M059J (cell line): ENCODE data around the gene FKTN. TPM values are rescaled to one million over a fixed set of nuclear protein-coding genes. Genes with fewer than 3 reads are reported as not detected.
"Not testable (repeated sequence)": the region's sequence is repeated elsewhere in the genome, so short reads cannot be mapped to it uniquely, and the experiment has no call there.

Experiments used
- DNase-seq: peaks from one replicate; pipeline ENCODE4 v3.0.0-alpha.2; 2012; ENCODE audit warnings: low read depth
- total RNA-seq: library from RNA; depleted of rRNA; stranded (reverse); fragments of >200 nt; shearing (Covaris generic); gene quantifications from 2 replicates; pipeline ENCODE4 v1.2.3, GENCODE V29; 2014; rRNA removed

FKTN gene
- total RNA-seq, result 15.6 and 20.1 TPM in 2 replicates

- DNase-seq, result peak; percentile 87
Observed at GRCh38 chr9:105557804-105558610, at the start of gene FKTN. Gene FKTN, plus strand, starts transcription at chr9:105558131. Its CDS starts 16,902 bp downstream, at chr9:105575033.

DNA sequence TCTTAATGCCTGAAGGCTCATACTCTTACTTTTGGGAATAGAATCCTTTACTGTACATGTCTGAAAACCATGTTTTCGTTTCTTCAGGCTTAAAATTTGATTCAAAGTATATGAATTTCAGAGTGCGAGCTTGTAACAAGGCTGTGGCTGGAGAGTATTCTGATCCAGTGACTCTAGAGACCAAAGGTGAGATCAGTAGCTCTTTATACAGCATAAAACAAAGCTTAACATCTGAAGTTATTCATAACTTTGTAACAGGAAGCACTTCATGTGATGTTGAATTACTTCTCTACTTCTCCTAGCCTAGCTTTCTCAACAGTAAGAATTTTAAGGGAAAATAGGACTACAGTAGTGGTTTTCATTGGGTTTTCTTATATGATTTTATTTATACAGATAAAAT lies 49.4 kb upstream of the FKTN start:
- DNase-seq, result no peak

GRCh38 chr9:105510024-105510423 lies 47.9 kb upstream of the FKTN start:
- DNase-seq, result peak; percentile 82

GRCh38 chr9:105511446-105511845 lies 46.5 kb upstream of the FKTN start:
- DNase-seq, result no peak

- no peak for DNase-seq
Observed at GRCh38 chr9:105515811-105516413, 42.0 kb upstream of the FKTN start.

GRCh38 chr9:105519710-105520369 lies 38.1 kb upstream of the FKTN start:
- DNase-seq, result peak; percentile 9

DNA sequence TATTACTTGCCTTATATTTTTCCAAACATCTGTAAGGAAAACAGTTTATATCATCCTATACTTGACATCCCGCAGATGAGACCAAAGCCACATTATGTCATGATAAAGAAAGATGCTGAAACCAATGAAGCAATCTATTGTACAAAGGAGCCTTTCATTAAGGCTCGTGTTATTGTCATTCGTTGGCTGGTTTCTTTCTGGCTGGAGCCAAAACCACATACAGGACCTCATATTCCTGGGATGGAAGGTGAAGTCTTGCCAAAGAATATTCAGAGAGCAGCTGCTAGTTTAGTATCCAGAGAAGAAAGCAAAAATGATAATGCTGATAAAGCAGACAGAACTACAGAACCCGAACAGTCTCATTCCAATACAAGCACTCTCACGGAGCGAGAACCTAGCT lies 36.9 kb upstream of the FKTN start:
- DNase-seq, result not testable (repeated sequence)

GRCh38 chr9:105522618-105523385 lies 35.1 kb upstream of the FKTN start:
- not testable (repeated sequence) for DNase-seq

- DNase-seq, result no peak
Observed at GRCh38 chr9:105531530-105531929, 26.4 kb upstream of the FKTN start.

- no peak for DNase-seq
Observed at GRCh38 chr9:105535920-105536668, 21.8 kb upstream of the FKTN start.

- DNase-seq, result peak; percentile 15
Observed at GRCh38 chr9:105539452-105539851, 18.5 kb upstream of the FKTN start.

GRCh38 chr9:105541838-105542237 lies 16.1 kb upstream of the FKTN start:
- DNase-seq, result no peak

GRCh38 chr9:105554042-105554441 lies 3.9 kb upstream of the FKTN start:
- DNase-seq, result peak; percentile 5

DNA sequence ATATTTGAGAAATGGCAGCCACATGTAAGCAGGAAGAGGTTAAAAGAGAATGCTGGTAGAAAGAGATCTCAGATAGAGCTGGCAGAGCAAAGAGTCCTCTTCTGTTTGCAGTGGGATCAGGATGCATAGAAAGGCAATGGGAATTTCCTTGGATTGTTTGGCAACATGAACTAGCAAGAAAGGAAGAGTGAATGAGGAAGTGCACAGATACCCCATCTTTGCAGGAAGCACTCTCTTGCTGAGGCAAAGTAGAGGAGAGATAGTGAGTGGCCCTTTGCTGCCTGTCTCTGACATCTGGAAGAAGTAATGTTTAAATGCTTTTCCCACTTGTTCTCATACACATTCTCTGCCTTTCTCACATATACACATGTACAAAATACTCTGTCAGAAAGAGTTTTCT lies 14.5 kb downstream of the FKTN start:
- no peak for DNase-seq

DNA sequence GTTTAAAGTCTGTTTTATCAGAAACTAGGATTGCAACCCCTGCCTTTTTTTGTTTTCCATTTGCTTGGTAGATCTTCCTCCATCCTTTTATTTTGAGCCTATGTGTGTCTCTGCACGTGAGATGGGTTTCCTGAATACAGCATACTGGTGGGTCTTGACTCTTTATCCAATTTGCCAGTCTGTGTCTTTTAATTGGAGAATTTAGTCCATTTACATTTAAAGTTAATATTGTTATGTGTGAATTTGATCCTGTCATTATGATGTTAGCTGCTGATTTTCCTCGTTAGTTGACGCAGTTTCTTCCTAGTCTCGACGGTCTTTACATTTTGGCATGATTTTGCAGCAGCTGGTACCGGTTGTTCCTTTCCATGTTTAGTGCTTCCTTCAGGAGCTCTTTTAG lies 22.0 kb downstream of the FKTN start:
- DNase-seq, result not testable (repeated sequence)

DNA sequence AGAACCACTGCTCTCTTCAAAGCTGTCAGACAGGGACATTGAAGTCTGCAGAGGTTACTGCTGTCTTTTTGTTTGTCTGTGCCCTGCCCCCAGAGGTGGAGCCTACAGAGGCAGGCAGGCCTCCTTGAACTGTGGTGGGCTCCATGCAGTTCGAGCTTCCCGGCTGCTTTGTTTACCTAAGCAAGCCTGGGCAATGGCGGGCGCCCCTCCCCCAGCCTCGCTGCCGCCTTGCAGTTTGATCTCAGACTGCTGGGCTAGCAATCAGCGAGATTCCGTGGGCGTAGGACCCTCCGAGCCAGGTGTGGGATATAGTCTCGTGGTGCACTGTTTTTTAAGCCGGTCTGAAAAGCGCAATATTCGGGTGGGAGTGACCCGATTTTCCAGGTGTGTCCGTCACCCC lies 23.6 kb downstream of the FKTN start:
- not testable (repeated sequence) for DNase-seq

DNA sequence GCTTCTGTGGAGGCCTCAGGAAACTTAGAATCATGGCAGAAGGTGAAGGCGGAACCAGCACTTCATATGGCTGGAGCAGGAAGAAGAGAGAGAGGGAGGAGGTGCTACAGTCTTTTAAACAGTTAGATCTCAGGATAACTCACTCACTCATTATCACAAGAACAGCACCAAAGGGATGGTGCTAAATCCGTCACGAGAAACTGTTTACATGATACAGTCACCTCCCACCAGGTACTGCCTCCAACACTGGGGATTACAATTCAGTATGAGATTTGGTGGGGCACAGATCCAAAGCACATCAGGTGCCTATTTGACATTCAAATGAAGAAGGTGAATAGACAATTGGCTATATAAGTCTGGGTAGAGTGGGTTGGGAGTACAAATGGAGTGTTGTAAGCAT lies 35.2 kb downstream of the FKTN start:
- DNase-seq, result no peak

DNA sequence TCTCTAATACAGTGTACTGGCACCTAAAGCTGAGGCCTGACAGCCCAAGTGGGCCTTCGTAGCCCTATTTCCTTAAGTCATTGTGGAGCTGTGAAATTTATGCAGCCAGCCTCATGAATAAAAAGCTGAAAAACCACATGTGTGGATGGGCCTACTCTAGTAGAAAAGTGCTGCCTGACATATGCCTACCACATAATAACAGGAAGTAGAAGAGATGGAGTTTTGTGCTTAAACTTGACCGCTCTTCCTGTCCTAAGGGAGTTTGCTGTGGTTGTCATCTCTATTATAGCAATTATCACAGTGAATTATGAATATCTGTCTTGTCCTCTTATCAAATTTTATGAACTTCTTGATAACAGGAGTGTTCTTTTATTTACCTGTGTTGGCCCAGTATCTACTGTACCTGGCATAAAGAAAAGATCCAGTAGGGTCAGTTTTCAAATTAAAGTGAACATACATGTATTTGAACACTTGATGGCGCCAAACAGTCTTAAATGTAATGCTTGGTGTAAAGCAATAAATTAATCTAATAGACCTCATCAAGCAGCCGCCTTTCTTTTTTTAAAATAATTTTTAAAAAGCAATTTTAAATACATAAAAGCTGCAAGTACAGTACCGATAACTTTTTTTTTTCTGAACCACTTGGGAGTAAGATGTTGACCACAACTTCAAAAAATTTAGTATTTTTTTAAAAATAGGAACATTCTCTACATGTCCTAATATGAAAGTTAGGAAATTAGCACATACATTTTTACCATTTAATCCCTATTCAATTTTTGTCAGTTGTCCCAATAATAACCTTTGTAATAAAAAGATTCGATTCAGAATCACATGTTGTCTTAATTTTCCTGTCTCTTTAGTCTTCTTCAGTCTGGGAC lies 51.0 kb downstream of the FKTN start:
- peak; percentile 63 for DNase-seq

DNA sequence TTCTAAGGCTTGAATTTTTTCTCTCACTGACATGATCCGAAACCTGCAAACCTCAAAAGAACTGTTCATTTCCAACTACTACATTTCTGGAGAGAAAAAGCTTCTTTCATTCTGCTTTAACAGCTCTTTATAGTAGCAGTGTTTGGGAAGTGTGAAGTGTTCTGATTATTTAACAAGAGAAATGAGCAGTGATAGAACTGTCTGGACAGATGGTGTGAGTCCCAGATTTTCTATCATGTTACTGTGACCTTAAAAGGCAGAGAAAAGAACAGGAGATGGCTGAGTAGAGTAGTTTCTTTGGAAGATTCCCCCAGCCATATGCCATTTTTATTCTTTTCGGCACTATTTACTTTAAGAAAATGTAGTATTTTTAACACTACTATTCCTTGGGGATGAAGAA lies 63.1 kb downstream of the FKTN start:
- no peak for DNase-seq

DNA sequence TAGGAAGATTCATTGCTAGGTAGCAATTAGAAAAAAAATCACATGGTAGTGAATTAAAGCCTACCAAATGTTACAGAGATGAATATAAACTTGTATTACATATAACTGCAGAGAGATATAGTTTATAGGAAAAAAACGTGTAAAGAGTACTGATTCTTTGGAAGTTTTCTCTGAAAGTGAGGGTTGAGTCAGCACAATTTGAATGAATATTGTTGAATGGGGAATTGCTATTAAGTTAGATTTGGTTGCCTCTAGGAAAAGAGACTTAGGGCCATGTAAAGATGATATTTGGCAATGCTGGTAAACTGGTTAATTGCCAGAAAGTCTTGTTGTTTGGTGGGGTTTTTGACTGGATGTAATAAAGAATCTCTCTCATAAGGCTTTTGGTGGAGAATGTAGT lies 67.2 kb downstream of the FKTN start:
- no peak for DNase-seq
